Keratinocyte (primary cell): ENCODE data around the gene FNBP1. TPM values are rescaled to one million over a fixed set of nuclear protein-coding genes. Genes with fewer than 3 reads are reported as not detected.

Source experiments
- DNase-seq: peaks from one replicate; pipeline ENCODE4 v3.0.0-alpha.2; 2011; ENCODE audit warnings: low read depth, missing footprints, low spot score
- FAIRE-seq: peaks from 2 replicates; lab custom pipeline; 2011; peaks lifted over from hg19 to GRCh38; lab: Jason Lieb, UNC
- H2AFZ ChIP-seq: 2 replicates; pipeline ENCODE4 v1.6.0; 2012; ENCODE audit warnings: low read length, control low read depth, inconsistent platforms; ENCODE audit not compliant: control insufficient read depth
- H3K27ac ChIP-seq: 2 replicates; pipeline ENCODE4 v1.5.1; 2011; ENCODE audit warnings: low read length; ENCODE audit not compliant: control insufficient read depth, insufficient read depth
- H3K27me3 ChIP-seq: 3 replicates; pipeline ENCODE4 v1.6.0; 2011; ENCODE audit warnings: low read length; ENCODE audit not compliant: control insufficient read depth, insufficient read depth; ENCODE audit errors: extremely low read depth
- H3K36me3 ChIP-seq, 2 experiments: 2 replicates in 1 of 2; 3 replicates in 1 of 2; pipeline ENCODE4 v1.5.1; 2011; ENCODE audit warnings: low read length in 2 of 2, mild to moderate bottlenecking in 1 of 2; ENCODE audit not compliant: control insufficient read depth in 2 of 2, insufficient read depth in 2 of 2; ENCODE audit errors: extremely low read depth in 1 of 2
- H3K4me1 ChIP-seq: 3 replicates; pipeline ENCODE4 v1.5.1; 2011; ENCODE audit warnings: low read length; ENCODE audit not compliant: control insufficient read depth, insufficient read depth; ENCODE audit errors: extremely low read depth
- H3K4me2 ChIP-seq: 3 replicates; pipeline ENCODE4 v1.6.0; 2011; ENCODE audit warnings: low read depth, low read length; ENCODE audit not compliant: control insufficient read depth, insufficient read depth; ENCODE audit errors: extremely low read depth
- H3K4me3 ChIP-seq, 3 experiments: fragments of 200-600 bp in 1 of 3; sonication (generic) in 1 of 3; 2 replicates in 2 of 3; 3 replicates in 1 of 3; pipeline ENCODE4 v1.5.1; 2011 to 2016; ENCODE audit warnings: low read length in 3 of 3, mild to moderate bottlenecking in 3 of 3, control low read depth in 2 of 3, inconsistent platforms in 1 of 3, low read depth in 1 of 3, mixed read lengths in 1 of 3, mixed run types in 1 of 3, moderate library complexity in 1 of 3; ENCODE audit not compliant: control insufficient read depth in 2 of 3, insufficient read depth in 2 of 3; ENCODE audit errors: extremely low read depth in 1 of 3
- H3K79me2 ChIP-seq: 2 replicates; pipeline ENCODE4 v1.6.0; 2012; ENCODE audit warnings: low read length; ENCODE audit not compliant: control insufficient read depth, insufficient read depth
- H3K9ac ChIP-seq: 3 replicates; pipeline ENCODE4 v1.6.0; 2011; ENCODE audit warnings: low read length; ENCODE audit not compliant: control insufficient read depth, insufficient read depth; ENCODE audit errors: extremely low read depth
- H3K9me1 ChIP-seq: 3 replicates; pipeline ENCODE4 v1.6.0; 2011; ENCODE audit warnings: low read length; ENCODE audit not compliant: control insufficient read depth, insufficient read depth; ENCODE audit errors: extremely low read depth
- H3K9me3 ChIP-seq: 2 replicates; pipeline ENCODE4 v1.5.1; 2012; ENCODE audit warnings: low read depth, low read length; ENCODE audit not compliant: control insufficient read depth
- H4K20me1 ChIP-seq: 3 replicates; pipeline ENCODE4 v1.6.0; 2011; ENCODE audit warnings: low read length; ENCODE audit not compliant: control insufficient read depth, insufficient read depth; ENCODE audit errors: extremely low read depth
- CTCF ChIP-seq, 3 experiments: IDR thresholded peaks in 1 of 3; conservative IDR thresholded peaks in 1 of 3; optimal IDR thresholded peaks in 1 of 3; 2 replicates in 2 of 3; 3 replicates in 1 of 3; pipeline versions ENCODE3 to v1.5.1; 2011; ENCODE audit warnings: low read length in 3 of 3, mild to moderate bottlenecking in 3 of 3, moderate library complexity in 2 of 3, control low read depth in 1 of 3, inconsistent platforms in 1 of 3; ENCODE audit not compliant: insufficient read depth in 2 of 3; ENCODE audit errors: extremely low read depth in 1 of 3
- dilution Hi-C: fragments of 300-500 bp; cut with MboI; formaldehyde crosslinking; loops from one replicate; pipeline ENCODE4 v1.7.0; 2020; ENCODE audit warnings: low sequenced_read_pairs; ENCODE audit not compliant: extremely low pct_ligation_motif_present
- polyA plus RNA-seq, 5 experiments: library from polyadenylated mRNA; depleted of rRNA in 3 of 5; stranded (reverse) in 3 of 5; stranded (forward) in 1 of 5; unstranded in 1 of 5; fragments of >200 nt; gene quantifications; 1 replicate in 1 of 5; 2 replicates in 3 of 5; 3 replicates in 1 of 5; pipeline versions ENCODE4 v1.2.1 to v1.2.3, GENCODE V29; 2011 to 2012; ENCODE audit warnings: missing spikeins in 2 of 5, low read depth in 1 of 5, low replicate concordance in 1 of 5

Gene FNBP1
- polyA plus RNA-seq, 1 donor (not counting 4 experiments of a cell fraction or from before 2014, with no cell fraction given): 9.6 TPM

- DNase-seq (no peak), FAIRE-seq (no peak)
- H3K9ac ChIP-seq: no peak overlapping the region
- no peaks in the 10 kb centered on the region for H3K4me1 ChIP-seq
- no peaks in the 10 kb centered on the region for H3K9me1 ChIP-seq
- no peaks in the 10 kb centered on the region for H3K79me2 ChIP-seq
- H2AFZ ChIP-seq: no peak overlapping the region
- no peak overlapping the region for H3K27ac ChIP-seq
- TF ChIP-seq CTCF (optimal IDR thresholded peaks at IDR 0.05 in 1 of 3, IDR thresholded peaks at IDR 0.05 in 1 of 3, conservative IDR thresholded peaks at IDR 0.05 in 1 of 3; ENCODE audit: extremely low read depth in 1 of 3, insufficient read depth in 2 of 3, low read length in 3 of 3): no peak
- dilution Hi-C loops: no loop called here
- no peak overlapping the region for H3K4me3 ChIP-seq
- no peaks in the 10 kb centered on the region for H3K9me3 ChIP-seq
- no peaks in the 10 kb centered on the region for H4K20me1 ChIP-seq
- H3K36me3 ChIP-seq: peaks cover 0 to 2% of the 10 kb centered on the region in 2 experiments
- H3K27me3 ChIP-seq: no peaks in the 10 kb centered on the region
- no peak overlapping the region for H3K4me2 ChIP-seq
Observed at GRCh38 chr9:129845373-129845772, 197.6 kb downstream of the FNBP1 start.

DNA sequence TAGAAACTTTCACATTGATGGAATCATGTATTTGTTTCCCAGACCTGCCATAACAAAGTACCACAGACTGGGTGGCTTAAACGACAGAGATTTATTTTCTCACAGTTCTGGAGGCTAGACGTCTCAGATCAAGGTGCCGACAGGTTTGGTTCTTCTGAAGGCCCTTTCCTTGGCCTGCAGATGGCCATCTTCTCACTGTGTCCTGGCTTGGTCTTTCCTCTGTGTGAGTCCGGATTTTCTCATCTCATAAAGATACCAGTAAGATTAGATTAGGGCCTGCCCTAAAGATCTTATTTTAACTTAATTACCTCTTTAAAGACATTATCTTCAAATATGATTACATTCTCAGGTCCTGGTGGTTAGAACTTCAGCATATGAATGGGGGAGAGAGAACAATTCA lies 201.9 kb downstream of the FNBP1 start:
- no peaks in the 10 kb centered on the region for H3K79me2 ChIP-seq
- H2AFZ ChIP-seq: no peak overlapping the region
- TF ChIP-seq CTCF (optimal IDR thresholded peaks at IDR 0.05 in 1 of 3, IDR thresholded peaks at IDR 0.05 in 1 of 3, conservative IDR thresholded peaks at IDR 0.05 in 1 of 3; ENCODE audit: extremely low read depth in 1 of 3, insufficient read depth in 2 of 3, low read length in 3 of 3): no peak

More for the DNA sequence above, 201.9 kb downstream of the FNBP1 start:
- peaks cover 5% of the 10 kb centered on the region for H3K4me1 ChIP-seq
- H4K20me1 ChIP-seq: no peaks in the 10 kb centered on the region
- no peak for FAIRE-seq
- H3K36me3 ChIP-seq: no peaks in the 10 kb centered on the region
- dilution Hi-C loops: no loop called here
- no peaks in the 10 kb centered on the region for H3K9me3 ChIP-seq
- no peak overlapping the region for H3K27ac ChIP-seq
- no peaks in the 10 kb centered on the region for H3K9me1 ChIP-seq
- DNase-seq: no peak
- H3K9ac ChIP-seq: no peak overlapping the region
- H3K27me3 ChIP-seq: no peaks in the 10 kb centered on the region
- no peak overlapping the region for H3K4me3 ChIP-seq
- H3K4me2 ChIP-seq: no peak overlapping the region
